Activated CD8-positive, alpha-beta memory T cell treated with anti-CD3 and anti-CD28 coated beads, Interleukin-2, amount 50 U/mL, for 1 hour (primary cell): ENCODE results near the gene COL9A1.

ENCODE experiments used
- DNase-seq: peaks from one replicate; pipeline ENCODE4 v3.0.0-alpha.2; 2020; ENCODE audit errors: extremely low read depth

COL9A1 gene

DNA sequence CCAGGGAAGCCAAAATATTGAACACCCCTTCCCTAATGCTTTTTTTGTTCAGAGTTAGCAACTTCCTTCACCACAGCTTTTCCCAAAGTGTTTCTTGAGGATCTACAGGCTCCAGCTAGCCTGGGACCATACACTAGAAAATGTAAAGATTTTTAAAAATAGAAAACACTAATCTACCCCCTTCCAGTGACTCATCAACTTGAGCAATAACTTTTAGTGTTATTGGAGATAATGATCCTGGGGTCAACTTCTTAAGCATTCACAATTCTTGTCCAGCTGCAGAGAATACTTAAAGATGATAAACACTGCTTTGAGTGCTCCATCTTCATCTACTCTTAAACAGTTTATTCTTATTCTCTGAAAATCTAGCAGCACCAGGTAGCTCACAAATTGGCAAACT, 131.6 kb downstream of the COL9A1 start:
- no peak for DNase-seq

DNA sequence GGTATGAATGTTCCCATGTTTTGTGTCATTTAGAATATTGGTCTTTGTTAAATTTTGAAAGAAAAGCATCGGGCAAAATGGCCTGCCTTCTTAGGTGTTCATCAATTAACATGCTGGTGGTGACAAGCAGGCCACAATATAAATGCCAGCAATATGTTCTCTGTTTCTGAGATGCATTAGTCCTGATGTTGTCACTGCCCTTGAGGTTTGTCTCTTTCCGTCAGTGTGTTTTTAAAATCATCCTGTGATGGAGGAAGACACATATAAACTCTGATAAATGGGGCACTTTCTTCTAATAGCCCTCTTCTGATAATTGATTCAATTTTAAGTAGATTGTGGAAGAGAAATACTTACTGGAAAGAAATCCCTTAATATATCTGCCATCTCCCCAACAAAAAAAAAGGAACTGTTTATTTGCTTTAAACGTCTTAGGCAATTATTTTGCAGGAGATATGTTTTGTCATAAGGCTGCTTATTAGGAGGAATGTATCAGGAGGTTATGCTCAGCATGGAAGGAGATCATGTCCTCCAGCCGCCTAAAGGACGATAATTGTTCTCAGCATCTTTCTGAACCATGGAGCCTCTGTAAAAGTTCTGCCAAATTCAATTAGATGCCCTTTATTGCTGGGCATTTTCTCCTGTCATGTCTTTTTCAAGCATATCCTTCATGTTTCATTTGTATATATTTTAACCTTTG, 134.1 kb downstream of the COL9A1 start:
- DNase-seq = no peak
